ENCODE results near the gene ASPDH. TPM values are rescaled to one million over a fixed set of nuclear protein-coding genes. Genes with fewer than 3 reads are reported as not detected.

ASPDH gene
- total RNA-seq, 1 experiment from 2014 or later = not detected

DNA sequence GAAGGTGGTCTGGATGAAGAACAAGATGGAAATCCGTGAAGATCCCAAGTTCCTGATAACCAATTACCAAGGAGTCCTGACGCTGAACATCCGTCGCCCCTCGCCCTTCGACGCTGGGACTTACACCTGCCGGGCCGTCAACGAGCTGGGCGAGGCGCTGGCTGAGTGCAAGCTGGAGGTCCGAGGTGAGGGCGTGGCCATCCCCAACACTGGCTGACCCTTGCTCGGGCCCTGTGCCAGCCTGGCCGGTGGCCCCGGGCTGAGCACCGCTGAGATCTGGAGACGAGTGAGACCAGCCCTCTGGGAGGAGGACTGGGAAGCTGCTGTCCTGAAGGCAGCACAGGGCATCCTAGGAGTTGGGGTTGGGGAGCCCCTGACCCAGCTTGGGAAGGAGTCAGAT lies 49.4 kb downstream of the ASPDH start:
- no TSS peak for BruUV-seq (replicated peaks)

DNA sequence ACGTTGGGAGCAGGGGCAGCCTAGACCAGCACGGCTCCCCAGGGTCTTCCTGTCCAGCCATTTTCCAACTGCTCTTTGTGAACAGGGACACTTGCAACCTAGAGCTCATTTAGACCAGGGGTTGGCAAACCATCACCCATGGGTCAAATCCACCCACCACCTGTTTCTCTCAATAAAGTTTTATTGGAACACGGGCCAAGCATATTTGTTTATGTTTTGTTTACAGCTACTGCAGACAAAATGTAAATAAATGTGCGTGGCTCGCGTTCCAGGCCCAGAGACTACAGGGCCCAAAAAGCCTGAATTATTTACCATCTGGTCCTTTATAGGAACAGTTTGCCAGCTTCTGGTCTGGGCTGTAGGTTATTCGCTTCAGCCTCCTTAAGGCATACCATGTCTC lies 50.7 kb downstream of the ASPDH start:
- no peak overlapping the region for H3K4me3 Mint-ChIP-seq (ENCODE audit: unreplicated experiment)
- POLR2A ChIA-PET = interaction anchor here (1.1 to 1.4 kb wide), 2 partner anchors 75 to 94 kb away, joined by 3 to 4 read pairs; no protein-coding TSS in a partner anchor
- no peak for DNase-seq (ENCODE audit: unreplicated experiment)
- H3K27ac Mint-ChIP-seq (ENCODE audit: low read depth, unreplicated experiment) = no peak overlapping the region
- no peaks in the 10 kb centered on the region for H3K27me3 Mint-ChIP-seq (ENCODE audit: insufficient read depth, unreplicated experiment)
- TF ChIP-seq, protein P1, sequence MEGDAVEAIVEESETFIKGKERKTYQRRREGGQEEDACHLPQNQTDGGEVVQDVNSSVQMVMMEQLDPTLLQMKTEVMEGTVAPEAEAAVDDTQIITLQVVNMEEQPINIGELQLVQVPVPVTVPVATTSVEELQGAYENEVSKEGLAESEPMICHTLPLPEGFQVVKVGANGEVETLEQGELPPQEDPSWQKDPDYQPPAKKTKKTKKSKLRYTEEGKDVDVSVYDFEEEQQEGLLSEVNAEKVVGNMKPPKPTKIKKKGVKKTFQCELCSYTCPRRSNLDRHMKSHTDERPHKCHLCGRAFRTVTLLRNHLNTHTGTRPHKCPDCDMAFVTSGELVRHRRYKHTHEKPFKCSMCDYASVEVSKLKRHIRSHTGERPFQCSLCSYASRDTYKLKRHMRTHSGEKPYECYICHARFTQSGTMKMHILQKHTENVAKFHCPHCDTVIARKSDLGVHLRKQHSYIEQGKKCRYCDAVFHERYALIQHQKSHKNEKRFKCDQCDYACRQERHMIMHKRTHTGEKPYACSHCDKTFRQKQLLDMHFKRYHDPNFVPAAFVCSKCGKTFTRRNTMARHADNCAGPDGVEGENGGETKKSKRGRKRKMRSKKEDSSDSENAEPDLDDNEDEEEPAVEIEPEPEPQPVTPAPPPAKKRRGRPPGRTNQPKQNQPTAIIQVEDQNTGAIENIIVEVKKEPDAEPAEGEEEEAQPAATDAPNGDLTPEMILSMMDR (IDR thresholded peaks at IDR 0.05; ENCODE audit: unreplicated experiment) = no peak
- no peaks in the 10 kb centered on the region for H3K36me3 Mint-ChIP-seq (ENCODE audit: insufficient read depth, unreplicated experiment)
- H3K9me3 Mint-ChIP-seq (ENCODE audit: unreplicated experiment) = no peaks in the 10 kb centered on the region
- BruUV-seq (replicated peaks) = no TSS peak
- H3K4me1 Mint-ChIP-seq (ENCODE audit: insufficient read depth, unreplicated experiment) = no peaks in the 10 kb centered on the region
- CTCF ChIA-PET = interaction anchor here (0.5 to 3.4 kb wide), 11 partner anchors 9 to 1010 kb away, joined by 3 to 27 read pairs (median 3); partner anchors contain the start of gene NAPSA
- intact Hi-C loops (cut with micrococcal nuclease) = no loop called here

More for the DNA sequence above, 49.4 kb downstream of the ASPDH start:
- H3K27ac Mint-ChIP-seq (ENCODE audit: low read depth, unreplicated experiment) = no peak overlapping the region
- POLR2A ChIA-PET = no interaction called here
- no peak for DNase-seq (ENCODE audit: unreplicated experiment)
- CTCF ChIA-PET = interaction anchor here (0.5 to 0.7 kb wide), 3 partner anchors 38 to 956 kb away, joined by 3 read pairs; no protein-coding TSS in a partner anchor
- TF ChIP-seq, protein P1 (IDR thresholded peaks at IDR 0.05; ENCODE audit: unreplicated experiment) = no peak
- intact Hi-C loops (cut with micrococcal nuclease) = no loop called here
- no peaks in the 10 kb centered on the region for H3K27me3 Mint-ChIP-seq (ENCODE audit: insufficient read depth, unreplicated experiment)
- no peaks in the 10 kb centered on the region for H3K9me3 Mint-ChIP-seq (ENCODE audit: unreplicated experiment)
- H3K4me1 Mint-ChIP-seq (ENCODE audit: insufficient read depth, unreplicated experiment) = no peaks in the 10 kb centered on the region
- H3K4me3 Mint-ChIP-seq (ENCODE audit: unreplicated experiment) = no peak overlapping the region
- H3K36me3 Mint-ChIP-seq (ENCODE audit: insufficient read depth, unreplicated experiment) = no peaks in the 10 kb centered on the region

Other genes with a start within 250 kb of the ASPDH start
- gene KCNC3, start 184.5 kb downstream of the ASPDH start, total RNA-seq (2022) = not detected in 2 replicates
- gene NAPSA, start 148.3 kb downstream of the ASPDH start, total RNA-seq (2022) = 0.49 and 0.51 TPM in 2 replicates
- gene NR1H2, start 137.5 kb downstream of the ASPDH start, total RNA-seq (2022) = 62.0 and 65.7 TPM in 2 replicates
- gene POLD1, start 129.6 kb downstream of the ASPDH start, total RNA-seq (2022) = 18.9 and 31.9 TPM in 2 replicates
- gene SPIB, start 95.0 kb downstream of the ASPDH start, total RNA-seq (2022) = not detected in 2 replicates
- not detected in 2 replicates for gene MYBPC2, start 81.0 kb downstream of the ASPDH start, total RNA-seq (2022)
- gene EMC10, start 37.4 kb downstream of the ASPDH start, total RNA-seq (2022) = 61.3 and 61.8 TPM in 2 replicates
- 1.5 and 2.7 TPM in 2 replicates for gene GARIN5A, start 37.1 kb downstream of the ASPDH start, total RNA-seq (2022)
- gene JOSD2, start 2.7 kb downstream of the ASPDH start, total RNA-seq (2022) = 65.8 and 76.9 TPM in 2 replicates
- not detected in 2 replicates for gene LRRC4B, start 54.5 kb upstream of the ASPDH start, total RNA-seq (2022)
- gene SYT3, start 126.0 kb upstream of the ASPDH start, total RNA-seq (2022) = not detected in 2 replicates
- not detected in 2 replicates for gene C19orf81, start 135.5 kb upstream of the ASPDH start, total RNA-seq (2022)
- 0.10 and 0.44 TPM in 2 replicates for gene SHANK1, start 205.9 kb upstream of the ASPDH start, total RNA-seq (2022)
- gene CLEC11A, start 209.5 kb upstream of the ASPDH start, total RNA-seq (2022) = 2.4 and 2.8 TPM in 2 replicates